Measurements from ENCODE around the gene BCL2L2.

BCL2L2 gene

GRCh38 chr14:23301288-23301968 lies 5.2 kb upstream of the BCL2L2 start:
- TF ChIP-seq EZH2 (IDR thresholded peaks at IDR 0.05; ENCODE audit: borderline replicate concordance, low read length) = no peak
- TF ChIP-seq, protein P1, sequence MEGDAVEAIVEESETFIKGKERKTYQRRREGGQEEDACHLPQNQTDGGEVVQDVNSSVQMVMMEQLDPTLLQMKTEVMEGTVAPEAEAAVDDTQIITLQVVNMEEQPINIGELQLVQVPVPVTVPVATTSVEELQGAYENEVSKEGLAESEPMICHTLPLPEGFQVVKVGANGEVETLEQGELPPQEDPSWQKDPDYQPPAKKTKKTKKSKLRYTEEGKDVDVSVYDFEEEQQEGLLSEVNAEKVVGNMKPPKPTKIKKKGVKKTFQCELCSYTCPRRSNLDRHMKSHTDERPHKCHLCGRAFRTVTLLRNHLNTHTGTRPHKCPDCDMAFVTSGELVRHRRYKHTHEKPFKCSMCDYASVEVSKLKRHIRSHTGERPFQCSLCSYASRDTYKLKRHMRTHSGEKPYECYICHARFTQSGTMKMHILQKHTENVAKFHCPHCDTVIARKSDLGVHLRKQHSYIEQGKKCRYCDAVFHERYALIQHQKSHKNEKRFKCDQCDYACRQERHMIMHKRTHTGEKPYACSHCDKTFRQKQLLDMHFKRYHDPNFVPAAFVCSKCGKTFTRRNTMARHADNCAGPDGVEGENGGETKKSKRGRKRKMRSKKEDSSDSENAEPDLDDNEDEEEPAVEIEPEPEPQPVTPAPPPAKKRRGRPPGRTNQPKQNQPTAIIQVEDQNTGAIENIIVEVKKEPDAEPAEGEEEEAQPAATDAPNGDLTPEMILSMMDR (IDR thresholded peaks at IDR 0.05; ENCODE audit: low read length) = peak; percentile 74
- Histone ChIP-seq H3K4me1 (ENCODE audit: insufficient read depth, low read length, severe bottlenecking) (peaks cover 21% of the 10 kb centered on the region), H3K4me2 (ENCODE audit: low read length) (peak overlapping the region; percentile 100), H3K36me3 (ENCODE audit: insufficient read depth, low read length) (peaks cover 17% of the 10 kb centered on the region; the same call in 1 of the 2 replicates), H3K9ac (ENCODE audit: low read length) (peak overlapping the region; percentile 97), H3K27me3 (ENCODE audit: insufficient read depth, low read length) (no peaks in the 10 kb centered on the region), H4K20me1 (ENCODE audit: insufficient read depth, low read length) (no peaks in the 10 kb centered on the region), H3K79me2 (ENCODE audit: insufficient read depth, low read length) (no peaks in the 10 kb centered on the region), H3F3A (ENCODE audit: insufficient read depth, low read length) (no peaks in the 10 kb centered on the region), H3K9me2 (ENCODE audit: low read depth, low read length) (no peaks in the 10 kb centered on the region), H2AFZ (ENCODE audit: low read length) (no peak overlapping the region; the same call in 1 of the 2 replicates), H3K9me3 (ENCODE audit: low read length) (no peaks in the 10 kb centered on the region), H3K27ac (ENCODE audit: low read depth, low read length, poor library complexity, severe bottlenecking) (peak overlapping the region; percentile 74), H3K4me3 (ENCODE audit: low read depth, low read length, poor library complexity, severe bottlenecking) (peak overlapping the region; percentile 84)

GRCh38 chr14:23301969-23302289 lies 4.7 kb upstream of the BCL2L2 start:
- no peaks in the 10 kb centered on the region for H4K20me1 ChIP-seq (ENCODE audit: insufficient read depth, low read length)
- H3K36me3 ChIP-seq (ENCODE audit: insufficient read depth, low read length) = peaks cover 17% of the 10 kb centered on the region; the same call in 1 of the 2 replicates
- peaks cover 22% of the 10 kb centered on the region for H3K4me1 ChIP-seq (ENCODE audit: insufficient read depth, low read length, severe bottlenecking)
- H3K79me2 ChIP-seq (ENCODE audit: insufficient read depth, low read length) = no peaks in the 10 kb centered on the region
- peak overlapping the region; percentile 94 for H3K4me2 ChIP-seq (ENCODE audit: low read length)
- H3K9me3 ChIP-seq (ENCODE audit: low read length) = no peaks in the 10 kb centered on the region
- H3K9ac ChIP-seq (ENCODE audit: low read length) = peak overlapping the region; percentile 94
- H2AFZ ChIP-seq (ENCODE audit: low read length) = peak overlapping the region; percentile 52; the same call in 1 of the 2 replicates
- H3K9me2 ChIP-seq (ENCODE audit: low read depth, low read length) = no peaks in the 10 kb centered on the region
- TF ChIP-seq, protein P1 (IDR thresholded peaks at IDR 0.05; ENCODE audit: low read length) = no peak
- no peak for TF ChIP-seq EZH2 (IDR thresholded peaks at IDR 0.05; ENCODE audit: borderline replicate concordance, low read length)
- H3K27me3 ChIP-seq (ENCODE audit: insufficient read depth, low read length) = no peaks in the 10 kb centered on the region; the same call in 1 of the 2 replicates
- no peaks in the 10 kb centered on the region for H3F3A ChIP-seq (ENCODE audit: insufficient read depth, low read length)
- H3K4me3 ChIP-seq (ENCODE audit: low read depth, low read length, poor library complexity, severe bottlenecking) = peak overlapping the region; percentile 84
- peak overlapping the region; percentile 65 for H3K27ac ChIP-seq (ENCODE audit: low read depth, low read length, poor library complexity, severe bottlenecking)

- H3F3A ChIP-seq (ENCODE audit: insufficient read depth, low read length) = no peaks in the 10 kb centered on the region
- no peaks in the 10 kb centered on the region for H4K20me1 ChIP-seq (ENCODE audit: insufficient read depth, low read length)
- peak within 1 kb of the TSS; percentile 84 for H3K4me3 ChIP-seq (ENCODE audit: low read depth, low read length, poor library complexity, severe bottlenecking)
- H3K79me2 ChIP-seq (ENCODE audit: insufficient read depth, low read length) = no peaks in the 10 kb centered on the region
- H3K27me3 ChIP-seq (ENCODE audit: insufficient read depth, low read length) = no peaks in the 10 kb centered on the region; the same call in 1 of the 2 replicates
- peak within 1 kb of the TSS; percentile 94 for H3K9ac ChIP-seq (ENCODE audit: low read length)
- peaks cover 17% of the 10 kb centered on the region; the same call in 1 of the 2 replicates for H3K36me3 ChIP-seq (ENCODE audit: insufficient read depth, low read length)
- H2AFZ ChIP-seq (ENCODE audit: low read length) = peak within 1 kb of the TSS; percentile 52; the same call in 1 of the 2 replicates
- no peaks in the 10 kb centered on the region for H3K9me3 ChIP-seq (ENCODE audit: low read length)
- H3K4me1 ChIP-seq (ENCODE audit: insufficient read depth, low read length, severe bottlenecking) = peaks cover 22% of the 10 kb centered on the region
- TF ChIP-seq, protein P1 (IDR thresholded peaks at IDR 0.05; ENCODE audit: low read length) = no peak
- TF ChIP-seq EZH2 (IDR thresholded peaks at IDR 0.05; ENCODE audit: borderline replicate concordance, low read length) = no peak
- H3K9me2 ChIP-seq (ENCODE audit: low read depth, low read length) = no peaks in the 10 kb centered on the region
- H3K27ac ChIP-seq (ENCODE audit: low read depth, low read length, poor library complexity, severe bottlenecking) = peak within 1 kb of the TSS; percentile 65
- H3K4me2 ChIP-seq (ENCODE audit: low read length) = peak within 1 kb of the TSS; percentile 94
Observed at GRCh38 chr14:23302290-23303225, 4.1 kb upstream of the BCL2L2 start, which contains the start of gene PPP1R3E. Gene PPP1R3E, minus strand, starts transcription at chr14:23302859. Its CDS starts 283 bp downstream, at chr14:23302576.
